Activated CD8-positive, alpha-beta memory T cell treated with anti-CD3 and anti-CD28 coated beads, Interleukin-2, amount 10 ng/mL, durations not matched to agents 7 days and 5 days (primary cell): ENCODE data around the gene AKR7A3. TPM values are rescaled to one million over a fixed set of nuclear protein-coding genes. Genes with fewer than 3 reads are reported as not detected.
A peak's percentile ranks its signal among the peaks of the same experiment; 100 is the strongest.

Experiments used
- ATAC-seq: fragments of 150-1000 bp; cut with Tn5 transposase; one replicate; pipeline ENCODE4 v1.10.0; 2021; ENCODE audit warnings: moderate library complexity
- CTCF ChIA-PET: fragments of 350-600 bp; sonication (Branson Sonifier 250); formaldehyde crosslinking; loops from one replicate; lab custom pipeline; 2021; ENCODE audit warnings: antibody characterized with exemption; lab: Charles Lee
- DNase-seq: peaks from one replicate; pipeline ENCODE4 v3.0.0-alpha.2; 2020
- H3K27ac Mint-ChIP-seq: one replicate; pipeline ENCODE4 v1.8.0; 2021; ENCODE audit warnings: mild to moderate bottlenecking, mixed read lengths
- H3K27me3 Mint-ChIP-seq: one replicate; pipeline ENCODE4 v1.8.0; 2021; ENCODE audit warnings: mixed read lengths
- H3K36me3 Mint-ChIP-seq: one replicate; pipeline ENCODE4 v1.8.0; 2021; ENCODE audit warnings: mild to moderate bottlenecking, mixed read lengths
- H3K4me1 Mint-ChIP-seq: one replicate; pipeline ENCODE4 v1.8.0; 2021; ENCODE audit warnings: mixed read lengths
- H3K4me3 Mint-ChIP-seq: one replicate; pipeline ENCODE4 v1.8.0; 2021; ENCODE audit warnings: mild to moderate bottlenecking, moderate library complexity, mixed read lengths
- H3K9me3 Mint-ChIP-seq: one replicate; pipeline ENCODE4 v1.8.0; 2022; ENCODE audit warnings: low read depth, mixed read lengths
- total RNA-seq, 2 experiments: library from RNA; stranded (reverse); gene quantifications; one replicate each; pipeline ENCODE4 v1.2.3, GENCODE V29; 2021

AKR7A3 gene
- total RNA-seq, 2 experiments from 2014 or later = 0.33 to 0.93 TPM

DNA sequence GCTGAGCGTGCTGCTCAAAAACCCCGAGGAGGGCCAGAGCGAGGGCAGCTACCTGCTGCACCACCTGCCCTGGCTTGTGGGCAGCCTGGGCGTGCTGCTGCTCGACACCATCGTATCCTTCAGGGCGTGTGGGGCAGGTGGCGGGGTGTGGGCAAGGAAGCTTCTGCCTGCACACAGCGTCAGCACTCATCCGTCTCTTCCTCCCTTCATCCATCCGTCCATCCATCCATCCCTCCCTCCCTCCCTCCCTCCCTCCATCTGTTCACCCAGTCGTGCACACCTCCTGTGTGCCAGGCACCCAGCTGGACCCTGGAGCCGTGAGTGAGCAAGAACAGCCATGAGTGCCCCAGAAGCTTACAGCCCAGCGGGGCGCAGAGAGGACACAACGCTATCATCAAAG, 38.7 kb upstream of the AKR7A3 start:
- Mint-ChIP-seq H3K27me3 (no peaks in the 10 kb centered on the region), H3K9me3 (no peaks in the 10 kb centered on the region), H3K4me3 (no peak overlapping the region), H3K36me3 (peaks cover 2% of the 10 kb centered on the region), H3K4me1 (no peaks in the 10 kb centered on the region), H3K27ac (no peak overlapping the region)
- DNase-seq = no peak
- ATAC-seq = no peak
- CTCF ChIA-PET = no interaction called here

GRCh38 chr1:19326748-19327065, 38.1 kb upstream of the AKR7A3 start:
- ATAC-seq = no peak
- Mint-ChIP-seq H3K4me3 (no peak overlapping the region), H3K9me3 (no peaks in the 10 kb centered on the region), H3K36me3 (peaks cover 2% of the 10 kb centered on the region), H3K27me3 (no peaks in the 10 kb centered on the region), H3K4me1 (no peaks in the 10 kb centered on the region), H3K27ac (no peak overlapping the region)
- CTCF ChIA-PET = no interaction called here
- DNase-seq = no peak

DNA sequence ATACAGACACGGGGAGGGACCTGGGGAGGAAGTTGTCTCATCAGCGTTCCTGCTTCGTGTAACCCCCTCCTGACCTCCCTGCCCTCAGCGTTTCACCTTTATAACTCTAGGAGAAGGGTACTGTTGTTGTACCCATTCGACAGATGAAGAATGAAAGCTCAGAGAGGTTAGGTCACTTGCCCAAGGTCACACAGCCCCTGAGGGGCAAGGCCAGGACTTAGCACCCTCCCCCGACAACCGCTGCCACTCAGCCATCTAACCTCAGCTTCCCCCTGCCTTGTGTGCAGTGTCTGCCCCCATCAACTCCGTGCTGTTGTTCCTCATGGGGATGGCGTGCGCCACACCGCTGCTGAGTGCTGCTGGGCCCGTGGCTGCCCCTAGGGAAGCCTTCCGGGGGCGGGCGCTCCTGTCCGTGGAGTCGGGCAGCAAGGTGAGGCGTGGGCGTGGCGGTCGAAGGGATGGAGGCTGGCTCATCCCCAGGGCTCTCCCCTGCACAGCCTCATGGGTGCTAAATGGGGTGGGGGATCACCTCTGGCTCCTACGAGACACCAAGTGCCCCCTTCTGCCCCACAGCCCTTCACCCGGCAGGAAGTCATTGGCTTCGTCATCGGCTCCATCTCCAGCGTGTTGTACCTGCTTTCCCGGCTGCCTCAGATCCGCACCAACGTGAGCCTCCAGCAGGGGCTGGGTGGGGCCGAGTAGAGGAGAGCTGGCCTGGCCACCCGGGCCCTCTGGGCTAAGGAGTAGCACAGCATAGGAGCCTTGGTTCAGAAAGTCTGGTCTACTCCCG, 37.6 kb upstream of the AKR7A3 start:
- DNase-seq = no peak
- Mint-ChIP-seq H3K4me3 (no peak overlapping the region), H3K27me3 (no peaks in the 10 kb centered on the region), H3K4me1 (no peaks in the 10 kb centered on the region), H3K27ac (no peak overlapping the region), H3K9me3 (no peaks in the 10 kb centered on the region), H3K36me3 (peaks cover 2% of the 10 kb centered on the region)
- ATAC-seq = no peak
- CTCF ChIA-PET = no interaction called here

DNA sequence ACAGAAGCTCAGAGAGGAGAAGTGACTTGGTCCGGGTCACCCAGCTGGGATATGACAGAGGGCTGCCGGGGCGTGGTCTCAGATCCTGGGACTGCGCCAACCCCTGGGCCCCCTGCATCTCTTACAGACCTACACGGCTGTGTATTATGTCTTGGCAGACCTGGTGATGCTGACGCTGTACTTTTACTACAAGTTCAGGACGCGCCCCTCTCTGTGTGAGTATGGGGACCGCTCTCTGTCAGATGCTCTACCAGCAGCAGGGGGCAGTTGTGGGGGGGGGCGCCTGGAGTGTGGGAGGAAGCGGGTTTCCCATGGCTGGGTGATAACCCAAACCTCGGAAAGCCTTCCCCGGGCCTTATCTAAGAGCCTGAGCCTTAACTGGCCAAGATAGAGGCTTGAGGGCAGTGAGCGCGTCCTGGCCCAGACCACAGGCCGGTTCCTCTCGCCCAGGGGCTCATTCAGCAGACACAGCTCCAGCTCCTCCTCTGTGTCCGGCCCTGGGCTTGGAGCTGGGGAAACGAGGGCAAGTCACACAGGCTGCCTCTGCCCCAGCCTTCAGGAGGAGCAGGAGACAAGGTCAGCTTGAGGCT, 36.9 kb upstream of the AKR7A3 start:
- ATAC-seq (no peak), DNase-seq (no peak)
- peaks cover 2% of the 10 kb centered on the region for H3K36me3 Mint-ChIP-seq
- no peaks in the 10 kb centered on the region for H3K4me1 Mint-ChIP-seq
- H3K27ac Mint-ChIP-seq = no peak overlapping the region
- H3K27me3 Mint-ChIP-seq = no peaks in the 10 kb centered on the region
- CTCF ChIA-PET = no interaction called here
- H3K4me3 Mint-ChIP-seq = no peak overlapping the region
- H3K9me3 Mint-ChIP-seq = no peaks in the 10 kb centered on the region

DNA sequence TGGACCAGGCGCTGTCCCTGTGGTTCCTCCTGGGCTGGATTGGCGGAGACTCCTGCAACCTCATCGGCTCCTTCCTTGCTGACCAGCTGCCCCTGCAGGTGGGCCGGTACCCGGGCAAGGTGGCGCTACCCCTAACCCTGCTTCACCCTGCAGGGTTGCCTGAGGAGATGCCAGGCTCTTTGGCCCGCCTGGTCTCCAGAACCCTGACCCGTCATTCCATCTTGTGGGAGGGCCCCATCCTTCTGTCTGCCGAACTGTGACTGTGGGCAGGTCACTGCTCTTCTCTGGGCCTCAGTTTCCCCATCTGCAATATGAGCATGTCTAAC, 36.1 kb upstream of the AKR7A3 start:
- DNase-seq = no peak
- H3K36me3 Mint-ChIP-seq = peaks cover 2% of the 10 kb centered on the region
- no peaks in the 10 kb centered on the region for H3K4me1 Mint-ChIP-seq
- H3K9me3 Mint-ChIP-seq = no peaks in the 10 kb centered on the region
- no peak overlapping the region for H3K4me3 Mint-ChIP-seq
- H3K27me3 Mint-ChIP-seq = no peaks in the 10 kb centered on the region
- no peak for ATAC-seq
- CTCF ChIA-PET = no interaction called here
- no peak overlapping the region for H3K27ac Mint-ChIP-seq

GRCh38 chr1:19323987-19324664, 35.6 kb upstream of the AKR7A3 start:
- CTCF ChIA-PET = no interaction called here

GRCh38 chr1:19322481-19322880, 33.9 kb upstream of the AKR7A3 start:
- no peaks in the 10 kb centered on the region for H3K9me3 Mint-ChIP-seq
- DNase-seq (no peak), ATAC-seq (no peak)
- H3K4me3 Mint-ChIP-seq = no peak overlapping the region
- CTCF ChIA-PET = no interaction called here
- no peaks in the 10 kb centered on the region for H3K36me3 Mint-ChIP-seq
- H3K4me1 Mint-ChIP-seq = no peaks in the 10 kb centered on the region
- no peak overlapping the region for H3K27ac Mint-ChIP-seq
- H3K27me3 Mint-ChIP-seq = no peaks in the 10 kb centered on the region

More at GRCh38 chr1:19323987-19324664, 35.6 kb upstream of the AKR7A3 start:
- no peak overlapping the region for H3K27ac Mint-ChIP-seq
- ATAC-seq (no peak), DNase-seq (no peak)
- H3K9me3 Mint-ChIP-seq = no peaks in the 10 kb centered on the region
- H3K36me3 Mint-ChIP-seq = peaks cover 2% of the 10 kb centered on the region
- no peaks in the 10 kb centered on the region for H3K27me3 Mint-ChIP-seq
- H3K4me1 Mint-ChIP-seq = no peaks in the 10 kb centered on the region
- no peak overlapping the region for H3K4me3 Mint-ChIP-seq

DNA sequence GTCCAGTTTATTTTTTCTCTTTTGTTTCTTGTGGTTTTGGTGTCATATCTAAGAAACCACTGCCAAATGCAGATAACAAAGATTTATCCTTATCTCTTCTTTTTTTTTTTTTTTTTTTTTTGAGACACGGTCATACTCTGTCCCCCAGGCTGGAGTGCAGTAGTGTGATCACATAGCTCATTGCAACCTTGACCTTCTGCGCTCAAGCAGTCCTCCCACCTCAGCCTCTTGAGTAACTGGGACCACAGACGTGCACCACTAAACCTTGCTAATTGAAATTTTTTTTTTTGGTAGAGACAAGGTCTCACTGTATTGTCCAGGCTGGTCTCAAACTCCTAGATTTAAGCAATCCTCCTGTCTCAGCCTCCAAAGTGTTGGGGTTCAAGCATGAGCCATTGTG, 32.5 kb upstream of the AKR7A3 start:
- CTCF ChIA-PET = interaction anchor here (1.2 to 1.3 kb wide), 2 partner anchors 23 to 260 kb away, joined by 3 read pairs; no protein-coding TSS in a partner anchor
- no peaks in the 10 kb centered on the region for H3K27me3 Mint-ChIP-seq
- H3K4me3 Mint-ChIP-seq = no peak overlapping the region
- DNase-seq (no peak), ATAC-seq (no peak)
- H3K9me3 Mint-ChIP-seq = no peaks in the 10 kb centered on the region
- peaks cover 5% of the 10 kb centered on the region for H3K4me1 Mint-ChIP-seq
- no peak overlapping the region for H3K27ac Mint-ChIP-seq
- no peaks in the 10 kb centered on the region for H3K36me3 Mint-ChIP-seq

DNA sequence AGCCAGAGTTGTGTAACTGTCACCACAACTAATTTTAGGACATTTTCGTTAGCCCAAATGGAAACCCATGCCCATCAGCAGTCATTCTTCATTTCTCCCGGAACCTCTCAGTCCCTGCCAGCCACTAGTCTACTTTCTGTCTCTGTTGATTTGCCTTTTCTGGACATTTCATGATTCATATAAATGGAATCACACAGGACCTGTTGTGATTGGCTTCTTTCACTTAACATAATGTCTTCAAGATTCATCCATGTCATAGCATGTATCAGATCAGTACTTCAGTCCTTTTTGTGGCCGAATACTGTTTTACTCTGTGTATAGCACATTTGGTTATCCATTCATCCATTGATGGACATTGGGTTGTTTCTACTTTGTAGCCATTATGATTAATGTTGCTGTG, 30.6 kb upstream of the AKR7A3 start:
- Mint-ChIP-seq H3K4me1 (peaks cover 22% of the 10 kb centered on the region), H3K27ac (no peak overlapping the region), H3K36me3 (no peaks in the 10 kb centered on the region), H3K27me3 (no peaks in the 10 kb centered on the region), H3K9me3 (no peaks in the 10 kb centered on the region), H3K4me3 (no peak overlapping the region)
- CTCF ChIA-PET = no interaction called here
- DNase-seq = no peak
- no peak for ATAC-seq

DNA sequence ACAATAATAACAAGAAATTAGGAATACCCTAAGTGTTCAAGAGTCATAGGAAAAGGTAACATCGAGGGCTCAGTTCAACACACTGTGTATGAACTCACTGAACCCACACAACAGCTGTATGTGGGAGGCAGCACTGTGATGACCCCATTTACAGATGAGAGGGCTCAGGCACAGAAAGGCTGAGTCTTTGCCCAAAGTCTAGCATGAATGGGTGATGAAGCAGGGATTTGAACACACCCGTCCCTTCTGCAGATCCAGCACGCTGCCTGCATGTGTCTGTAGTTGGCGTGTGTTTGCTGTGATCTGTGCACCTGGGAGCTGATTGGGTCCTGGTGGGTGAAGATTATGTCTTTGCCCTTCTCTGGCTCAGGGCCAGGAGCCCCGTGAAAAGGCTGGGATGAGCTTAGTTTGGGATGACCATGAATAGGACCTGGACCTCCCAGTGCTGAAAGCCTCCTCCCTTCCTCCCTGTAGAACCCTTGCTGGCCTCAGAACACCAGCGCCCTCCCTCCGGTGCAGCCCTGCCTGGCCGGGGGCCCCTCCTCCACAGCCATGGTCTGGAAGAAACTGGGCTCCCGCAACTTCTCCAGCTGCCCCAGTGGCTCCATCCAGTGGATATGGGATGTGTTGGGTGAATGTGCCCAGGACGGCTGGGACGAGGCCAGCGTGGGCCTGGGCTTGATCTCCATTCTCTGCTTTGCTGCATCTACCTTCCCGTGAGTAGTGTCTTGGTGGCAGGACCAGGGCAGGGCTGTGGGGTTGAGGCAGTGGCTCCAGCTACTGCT, 28.7 kb upstream of the AKR7A3 start:
- no peaks in the 10 kb centered on the region for H3K9me3 Mint-ChIP-seq

GRCh38 chr1:19315378-19316198, 27.0 kb upstream of the AKR7A3 start:
- ATAC-seq (no peak), DNase-seq (no peak)
- no peak overlapping the region for H3K4me3 Mint-ChIP-seq
- peaks cover 41% of the 10 kb centered on the region for H3K4me1 Mint-ChIP-seq
- H3K27ac Mint-ChIP-seq = peak overlapping the region; percentile 64
- no peaks in the 10 kb centered on the region for H3K36me3 Mint-ChIP-seq
- no peaks in the 10 kb centered on the region for H3K27me3 Mint-ChIP-seq
- no peaks in the 10 kb centered on the region for H3K9me3 Mint-ChIP-seq
- CTCF ChIA-PET = interaction anchor here (0.6 to 1.9 kb wide), 2 partner anchors 26 to 182 kb away, joined by 3 to 6 read pairs; no protein-coding TSS in a partner anchor

More for the DNA sequence above, 28.7 kb upstream of the AKR7A3 start:
- no peak overlapping the region for H3K27ac Mint-ChIP-seq
- CTCF ChIA-PET = no interaction called here
- no peaks in the 10 kb centered on the region for H3K27me3 Mint-ChIP-seq
- H3K36me3 Mint-ChIP-seq = no peaks in the 10 kb centered on the region
- ATAC-seq = no peak
- no peak for DNase-seq
- no peak overlapping the region for H3K4me3 Mint-ChIP-seq
- H3K4me1 Mint-ChIP-seq = peaks cover 34% of the 10 kb centered on the region

- no peak overlapping the region for H3K27ac Mint-ChIP-seq
- no peaks in the 10 kb centered on the region for H3K27me3 Mint-ChIP-seq
- H3K36me3 Mint-ChIP-seq = no peaks in the 10 kb centered on the region
- H3K4me3 Mint-ChIP-seq = no peak overlapping the region
- DNase-seq (no peak), ATAC-seq (no peak)
- H3K9me3 Mint-ChIP-seq = no peaks in the 10 kb centered on the region
- peaks cover 45% of the 10 kb centered on the region for H3K4me1 Mint-ChIP-seq
- CTCF ChIA-PET = interaction anchor here (0.6 to 1.9 kb wide), 2 partner anchors 27 to 184 kb away, joined by 3 to 6 read pairs; no protein-coding TSS in a partner anchor
These were observed 25.7 kb upstream of the AKR7A3 start for GRCh38 chr1:19313961-19314882.
